HG03558 (cell line): Measurements from ENCODE around the gene SCYL1.
"Not testable (repeated sequence)": the region's sequence is repeated elsewhere in the genome, so short reads cannot be mapped to it uniquely, and the experiment has no call there.

Source experiments
- ATAC-seq: cut with Tn5 transposase; IDR thresholded peaks from one replicate; pipeline ENCODE4 v1.9.1; 2021; ENCODE audit warnings: moderate number of reproducible peaks; ENCODE audit not compliant: unreplicated experiment; ENCODE audit errors: extremely low read depth

Gene SCYL1

DNA sequence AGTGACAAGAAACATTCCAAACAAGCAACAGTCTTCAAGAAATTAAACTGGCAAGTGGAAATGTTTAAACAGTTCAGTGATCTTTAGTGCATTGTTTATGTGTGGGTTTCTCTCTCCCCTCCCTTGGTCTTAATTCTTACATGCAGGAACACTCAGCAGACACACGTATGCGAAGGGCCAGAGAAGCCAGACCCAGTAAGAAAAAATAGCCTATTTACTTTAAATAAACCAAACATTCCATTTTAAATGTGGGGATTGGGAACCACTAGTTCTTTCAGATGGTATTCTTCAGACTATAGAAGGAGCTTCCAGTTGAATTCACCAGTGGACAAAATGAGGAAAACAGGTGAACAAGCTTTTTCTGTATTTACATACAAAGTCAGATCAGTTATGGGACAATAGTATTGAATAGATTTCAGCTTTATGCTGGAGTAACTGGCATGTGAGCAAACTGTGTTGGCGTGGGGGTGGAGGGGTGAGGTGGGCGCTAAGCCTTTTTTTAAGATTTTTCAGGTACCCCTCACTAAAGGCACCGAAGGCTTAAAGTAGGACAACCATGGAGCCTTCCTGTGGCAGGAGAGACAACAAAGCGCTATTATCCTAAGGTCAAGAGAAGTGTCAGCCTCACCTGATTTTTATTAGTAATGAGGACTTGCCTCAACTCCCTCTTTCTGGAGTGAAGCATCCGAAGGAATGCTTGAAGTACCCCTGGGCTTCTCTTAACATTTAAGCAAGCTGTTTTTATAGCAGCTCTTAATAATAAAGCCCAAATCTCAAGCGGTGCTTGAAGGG is 20.0 kb upstream of the SCYL1 start:
- no peak for ATAC-seq

DNA sequence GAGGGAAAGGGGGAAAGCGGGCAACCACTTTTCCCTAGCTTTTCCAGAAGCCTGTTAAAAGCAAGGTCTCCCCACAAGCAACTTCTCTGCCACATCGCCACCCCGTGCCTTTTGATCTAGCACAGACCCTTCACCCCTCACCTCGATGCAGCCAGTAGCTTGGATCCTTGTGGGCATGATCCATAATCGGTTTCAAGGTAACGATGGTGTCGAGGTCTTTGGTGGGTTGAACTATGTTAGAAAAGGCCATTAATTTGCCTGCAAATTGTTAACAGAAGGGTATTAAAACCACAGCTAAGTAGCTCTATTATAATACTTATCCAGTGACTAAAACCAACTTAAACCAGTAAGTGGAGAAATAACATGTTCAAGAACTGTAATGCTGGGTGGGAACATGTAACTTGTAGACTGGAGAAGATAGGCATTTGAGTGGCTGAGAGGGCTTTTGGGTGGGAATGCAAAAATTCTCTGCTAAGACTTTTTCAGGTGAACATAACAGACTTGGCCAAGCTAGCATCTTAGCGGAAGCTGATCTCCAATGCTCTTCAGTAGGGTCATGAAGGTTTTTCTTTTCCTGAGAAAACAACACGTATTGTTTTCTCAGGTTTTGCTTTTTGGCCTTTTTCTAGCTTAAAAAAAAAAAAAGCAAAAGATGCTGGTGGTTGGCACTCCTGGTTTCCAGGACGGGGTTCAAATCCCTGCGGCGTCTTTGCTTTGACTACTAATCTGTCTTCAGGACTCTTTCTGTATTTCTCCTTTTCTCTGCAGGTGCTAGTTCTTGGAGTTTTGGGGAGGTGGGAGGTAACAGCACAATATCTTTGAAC is 19.2 kb upstream of the SCYL1 start:
- ATAC-seq, result no peak

DNA sequence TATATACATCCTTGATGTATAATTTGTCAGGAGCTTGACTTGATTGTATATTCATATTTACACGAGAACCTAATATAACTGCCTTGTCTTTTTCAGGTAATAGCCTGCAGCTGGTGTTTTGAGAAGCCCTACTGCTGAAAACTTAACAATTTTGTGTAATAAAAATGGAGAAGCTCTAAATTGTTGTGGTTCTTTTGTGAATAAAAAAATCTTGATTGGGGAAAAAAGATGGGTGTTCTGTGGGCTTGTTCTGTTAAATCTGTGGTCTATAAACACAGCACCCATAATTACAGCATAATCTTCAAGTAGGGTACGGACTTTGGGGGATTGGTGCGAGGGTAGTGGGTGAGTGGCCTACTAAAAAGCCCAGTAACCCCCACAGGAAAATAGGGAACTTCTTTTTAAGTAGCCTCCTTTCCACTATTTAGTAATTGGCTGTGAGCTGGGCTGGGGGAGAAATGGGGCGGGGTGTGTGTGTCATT is 18.6 kb upstream of the SCYL1 start:
- ATAC-seq, result no peak

DNA sequence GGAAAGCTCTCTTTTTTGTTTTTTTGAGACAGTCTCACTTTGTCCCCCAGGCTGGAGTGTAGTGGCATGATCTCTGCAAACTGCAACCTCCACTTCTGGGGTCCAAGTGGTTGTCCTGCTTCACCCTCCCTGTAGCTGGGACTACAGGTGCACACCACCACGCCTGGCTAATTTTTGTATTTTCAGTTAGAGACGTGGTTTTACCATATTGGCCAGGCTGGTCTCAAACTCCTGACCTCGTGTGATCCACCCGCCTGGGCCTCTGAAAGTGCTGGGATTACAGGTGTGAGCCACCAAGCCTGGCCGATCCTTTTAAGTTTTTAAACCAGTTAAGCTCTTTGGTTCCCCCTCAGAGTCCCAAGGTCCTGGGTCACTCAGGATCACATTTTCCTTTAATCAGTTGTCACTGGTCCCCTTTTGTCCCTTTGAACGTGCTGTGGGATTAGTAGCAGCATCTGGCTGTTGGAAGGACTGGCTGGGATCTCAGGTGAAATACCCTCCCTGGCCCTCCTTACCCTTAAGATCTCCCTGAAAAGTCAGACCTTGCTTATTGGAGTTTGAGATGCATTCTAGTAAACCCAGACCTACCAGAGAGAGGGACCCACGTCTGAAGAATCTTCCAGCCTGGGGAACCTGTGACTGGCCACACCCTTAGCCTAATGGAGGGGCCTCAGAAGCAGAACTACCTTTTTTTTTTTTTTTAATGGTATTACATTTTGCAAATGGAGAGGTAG is 17.9 kb upstream of the SCYL1 start:
- no peak for ATAC-seq

DNA sequence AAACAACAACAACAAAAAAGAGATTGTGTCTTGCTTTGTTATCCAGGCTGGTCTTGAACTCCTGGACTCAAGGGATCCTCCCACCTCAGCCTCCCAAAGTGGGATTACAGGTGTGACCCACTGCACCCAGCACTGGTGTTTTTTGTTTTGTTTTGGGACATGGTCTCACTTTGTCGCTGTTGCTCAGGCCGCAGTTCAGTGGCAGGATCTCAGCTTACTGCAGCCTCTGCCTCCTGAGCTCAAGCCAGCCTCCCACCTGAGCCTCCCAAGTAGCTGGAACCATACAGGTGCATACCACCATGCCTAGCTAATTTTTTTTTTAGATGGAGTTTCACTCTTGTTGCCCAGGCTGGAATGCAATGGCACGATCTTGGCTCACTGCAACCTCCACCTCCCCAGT is 12.6 kb upstream of the SCYL1 start:
- ATAC-seq, result not testable (repeated sequence)

DNA sequence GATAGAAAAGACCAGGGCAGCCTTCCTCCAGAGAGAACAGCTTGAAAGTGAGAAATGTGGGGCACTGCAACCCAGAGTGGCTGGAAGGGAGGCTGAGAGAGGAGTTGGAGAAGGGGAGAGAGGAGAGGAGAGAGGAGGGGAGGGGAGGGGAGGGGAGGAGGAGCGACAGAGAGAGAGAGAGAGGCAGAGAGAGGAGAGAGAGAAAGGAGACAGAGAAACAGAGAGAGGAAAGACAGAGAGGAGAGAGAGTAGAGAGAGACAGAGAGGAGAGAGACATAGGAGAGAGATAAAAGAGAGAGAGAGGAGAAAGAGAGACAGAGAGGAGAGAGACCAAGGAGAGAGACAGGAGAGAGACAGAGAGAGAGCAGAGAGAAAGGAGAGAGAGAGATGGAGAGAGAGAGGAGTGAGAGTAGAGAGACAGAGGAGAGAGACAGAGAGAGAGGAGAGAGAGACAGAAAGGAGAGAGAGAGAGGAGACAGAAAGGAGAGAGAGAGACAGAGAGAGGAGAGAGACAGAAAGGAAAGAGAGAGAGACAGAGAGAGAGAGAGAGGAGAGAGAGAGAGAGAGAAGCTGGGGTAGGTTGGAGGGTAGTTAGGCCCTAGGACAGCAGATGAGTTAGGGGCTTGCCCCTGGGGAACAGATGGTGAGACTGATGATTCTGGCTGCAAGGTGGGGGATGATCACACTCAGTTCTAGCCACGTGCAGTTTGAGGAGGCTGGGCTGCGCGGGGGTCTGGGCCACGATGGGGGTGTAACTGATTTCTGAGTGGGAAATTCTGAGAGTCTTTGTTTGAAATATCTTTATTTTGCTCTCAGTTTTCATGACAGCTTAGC is 8.5 kb upstream of the SCYL1 start:
- ATAC-seq, result no peak

DNA sequence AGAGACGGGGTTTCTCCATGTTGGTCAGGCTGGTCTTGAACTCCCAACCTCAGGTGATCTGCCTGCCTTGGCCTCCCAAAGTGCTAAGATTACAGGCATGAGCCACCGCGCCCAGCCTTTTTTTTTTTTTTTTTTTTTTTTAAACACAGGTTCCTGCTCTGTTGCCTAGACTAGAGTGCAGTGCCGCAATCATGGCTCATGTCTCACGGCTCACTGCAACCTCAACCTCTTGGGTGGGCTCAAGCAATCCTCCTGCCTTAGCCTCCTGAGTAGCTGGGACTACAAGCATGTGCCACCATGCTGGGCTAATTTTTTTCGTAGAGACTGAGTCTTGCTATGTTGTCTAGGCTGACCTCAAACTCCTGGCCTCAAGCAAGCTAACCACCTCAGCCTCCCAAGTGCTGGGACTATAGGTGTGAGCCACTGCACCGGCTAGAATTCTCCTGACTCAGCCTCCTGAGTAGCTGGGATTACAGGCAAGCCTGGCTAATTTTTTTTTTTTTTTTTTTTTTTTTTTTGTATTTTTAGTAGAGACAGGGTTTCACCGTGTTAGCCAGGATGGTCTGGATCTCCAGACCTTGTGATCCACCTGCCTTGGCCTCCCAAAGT is 5.8 kb upstream of the SCYL1 start:
- ATAC-seq, result not testable (repeated sequence)

DNA sequence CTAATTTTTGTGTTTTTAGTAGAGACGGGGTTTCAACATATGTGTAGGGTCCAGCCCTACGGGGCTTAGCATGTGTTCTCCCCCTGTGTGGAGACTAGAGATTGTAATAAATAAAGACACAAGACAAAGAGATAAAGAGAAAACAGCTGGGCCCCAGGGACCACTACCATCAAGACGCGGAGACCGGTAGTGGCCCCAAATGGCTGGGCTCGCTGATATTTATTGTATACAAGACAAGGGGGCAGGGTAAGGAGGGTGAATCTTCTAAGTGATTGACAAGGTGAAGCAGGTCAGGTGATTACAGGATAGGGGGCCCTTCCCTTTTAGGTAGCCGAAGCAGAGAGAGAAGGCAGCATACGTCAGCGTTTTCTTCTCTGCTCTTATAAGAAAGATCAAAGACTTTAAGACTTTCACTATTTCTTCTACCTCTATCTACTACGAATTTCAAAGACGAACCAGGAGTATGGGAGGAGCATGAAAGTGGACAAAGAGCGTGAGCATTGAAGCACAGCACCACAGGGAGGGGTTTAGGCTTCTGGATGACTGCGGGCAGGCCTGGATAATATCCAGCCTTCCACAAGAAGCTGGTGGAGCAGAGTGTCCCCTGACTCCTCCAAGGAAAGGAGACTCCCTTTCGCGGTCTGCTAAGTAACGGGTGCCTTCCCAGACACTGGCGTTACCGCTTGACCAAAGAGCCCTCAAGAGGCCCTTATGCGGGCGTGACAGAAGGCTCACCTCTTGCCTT is 2.9 kb upstream of the SCYL1 start:
- ATAC-seq, result not testable (repeated sequence)

DNA sequence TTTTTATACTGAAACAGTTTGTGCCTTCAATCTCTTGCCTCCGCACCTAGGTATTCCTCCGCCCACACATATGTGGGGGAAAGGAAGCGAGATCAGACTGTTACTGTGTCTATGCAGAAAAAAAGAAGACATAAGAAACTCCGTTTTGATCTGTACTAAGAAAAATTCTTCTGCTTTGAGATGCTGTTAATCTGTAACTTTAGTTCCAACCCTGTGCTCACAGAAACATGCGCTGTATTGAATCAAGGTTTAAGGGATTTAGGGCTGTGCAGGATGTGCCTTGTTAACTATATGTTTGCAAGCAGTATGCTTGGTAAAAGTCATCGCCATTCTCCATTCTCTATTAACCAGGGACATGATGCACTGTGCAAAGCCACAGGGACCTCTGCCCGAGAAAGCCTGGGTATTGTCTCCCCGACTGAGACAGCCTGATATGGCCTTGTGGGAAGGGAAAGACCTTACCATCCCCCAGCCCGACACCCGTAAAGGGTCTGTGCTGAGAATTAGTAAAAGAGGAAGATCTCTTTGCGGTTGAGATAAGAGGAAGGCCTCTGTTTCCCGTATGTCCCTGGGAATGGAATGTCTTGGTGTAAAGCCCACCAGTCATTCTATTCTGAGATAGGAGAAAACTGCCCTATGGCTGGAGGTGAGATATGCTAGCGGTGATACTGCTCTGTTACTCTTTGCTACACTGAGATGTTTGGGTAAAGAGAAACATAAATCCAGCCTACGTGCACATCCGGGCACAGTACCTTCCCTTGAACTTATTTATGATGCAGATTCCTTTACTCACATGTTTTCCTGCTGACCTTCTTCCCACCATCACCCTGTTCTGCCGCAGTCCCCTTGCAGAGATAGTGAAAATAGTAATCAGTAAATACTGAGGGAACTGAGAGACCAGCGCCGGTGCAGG is 1.9 kb upstream of the SCYL1 start:
- ATAC-seq, result not testable (repeated sequence)

DNA sequence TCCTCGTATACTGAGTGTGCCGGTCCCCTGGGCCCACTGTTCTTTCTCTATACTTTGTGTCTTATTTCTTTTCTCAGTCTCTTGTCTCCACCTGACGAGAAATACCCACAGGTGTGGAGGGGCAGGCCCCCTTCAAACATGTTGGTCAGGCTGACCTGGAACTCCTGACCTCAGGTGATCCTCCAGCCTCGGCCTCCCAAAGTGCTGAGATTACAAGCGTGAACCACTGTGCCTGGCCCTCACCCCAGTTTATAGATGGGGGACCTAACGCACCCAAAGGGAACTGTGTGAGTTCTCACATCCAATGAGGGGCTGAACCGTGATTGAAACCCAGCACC is 1.3 kb upstream of the SCYL1 start:
- ATAC-seq, result not testable (repeated sequence)

DNA sequence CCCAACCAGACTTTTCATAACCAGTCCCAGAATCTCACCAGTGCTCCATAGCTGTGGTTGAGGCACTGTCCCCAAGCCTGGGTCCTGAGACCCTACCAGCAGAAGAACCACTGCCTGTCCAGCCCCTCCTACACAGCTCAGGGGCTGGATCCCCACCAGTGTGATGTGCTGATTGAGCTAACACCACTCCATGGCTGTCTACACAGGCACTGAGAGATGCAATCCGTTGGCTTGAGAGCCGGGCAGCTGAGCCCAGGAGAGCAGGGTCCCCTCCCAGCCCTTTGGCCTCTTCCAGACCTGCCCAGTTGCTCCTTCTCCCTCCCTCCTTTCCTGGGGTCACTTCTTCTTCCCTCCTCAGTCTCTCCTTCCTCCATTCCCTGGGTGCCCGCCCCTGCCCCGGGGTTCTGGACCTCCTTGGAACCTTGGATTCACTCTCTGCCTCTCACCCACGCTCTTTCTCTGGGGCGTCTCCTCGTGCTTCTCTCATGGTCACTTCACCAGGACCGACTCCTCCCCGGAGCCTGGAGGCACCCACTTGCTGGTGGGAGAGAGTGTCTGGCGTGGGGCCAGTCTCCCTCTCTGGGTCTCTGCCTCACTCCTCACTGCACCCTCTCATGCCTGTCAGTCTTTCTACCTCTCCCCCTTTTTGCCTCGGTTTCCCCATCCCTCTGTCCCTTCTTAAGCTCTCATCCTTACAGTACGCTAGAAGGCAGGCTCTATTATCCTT is 706 bp upstream of the SCYL1 start:
- no peak for ATAC-seq

DNA sequence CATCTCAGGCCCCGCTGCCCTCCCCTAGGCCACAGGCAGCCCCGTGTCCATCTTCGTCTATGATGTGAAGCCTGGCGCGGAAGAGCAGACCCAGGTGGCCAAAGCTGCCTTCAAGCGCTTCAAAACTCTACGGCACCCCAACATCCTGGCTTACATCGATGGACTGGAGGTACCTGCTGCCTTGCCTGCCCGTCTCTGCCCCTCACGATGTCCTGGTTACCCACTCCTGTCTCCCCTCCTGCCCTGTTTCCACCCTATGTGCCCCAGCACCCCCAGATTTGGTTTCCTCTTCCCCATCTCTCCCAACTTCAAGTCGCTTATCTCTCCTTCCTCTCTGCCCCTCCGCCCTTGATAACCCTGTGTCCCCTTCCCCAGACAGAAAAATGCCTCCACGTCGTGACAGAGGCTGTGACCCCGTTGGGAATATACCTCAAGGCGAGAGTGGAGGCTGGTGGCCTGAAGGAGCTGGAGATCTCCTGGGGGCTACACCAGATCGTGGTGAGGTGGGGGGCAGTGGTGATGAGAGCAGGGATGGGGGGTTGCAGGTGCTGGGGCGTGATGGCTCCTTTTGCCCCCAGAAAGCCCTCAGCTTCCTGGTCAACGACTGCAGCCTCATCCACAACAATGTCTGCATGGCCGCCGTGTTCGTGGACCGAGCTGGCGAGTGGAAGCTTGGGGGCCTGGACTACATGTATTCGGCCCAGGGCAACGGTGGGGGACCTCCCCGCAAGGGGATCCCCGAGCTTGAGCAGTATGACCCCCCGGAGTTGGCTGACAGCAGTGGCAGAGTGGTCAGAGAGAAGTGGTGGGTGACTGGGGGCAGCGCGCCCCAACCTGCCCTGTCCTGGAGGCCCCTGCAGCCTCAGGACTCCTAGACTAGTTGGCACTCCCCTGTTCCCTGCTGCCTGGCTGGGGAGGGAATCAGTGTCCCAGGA is 930 bp downstream of the SCYL1 start:
- ATAC-seq, result no peak

DNA sequence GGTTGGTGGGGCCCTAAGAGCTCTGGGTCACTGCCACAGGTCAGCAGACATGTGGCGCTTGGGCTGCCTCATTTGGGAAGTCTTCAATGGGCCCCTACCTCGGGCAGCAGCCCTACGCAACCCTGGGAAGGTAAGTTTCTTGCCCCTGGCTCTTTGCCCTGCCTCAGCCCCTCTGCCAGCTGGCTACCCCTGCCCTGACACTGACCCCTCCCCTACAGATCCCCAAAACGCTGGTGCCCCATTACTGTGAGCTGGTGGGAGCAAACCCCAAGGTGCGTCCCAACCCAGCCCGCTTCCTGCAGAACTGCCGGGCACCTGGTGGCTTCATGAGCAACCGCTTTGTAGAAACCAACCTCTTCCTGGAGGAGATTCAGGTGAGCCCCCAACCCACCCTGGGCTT is 1.9 kb downstream of the SCYL1 start:
- no peak for ATAC-seq

DNA sequence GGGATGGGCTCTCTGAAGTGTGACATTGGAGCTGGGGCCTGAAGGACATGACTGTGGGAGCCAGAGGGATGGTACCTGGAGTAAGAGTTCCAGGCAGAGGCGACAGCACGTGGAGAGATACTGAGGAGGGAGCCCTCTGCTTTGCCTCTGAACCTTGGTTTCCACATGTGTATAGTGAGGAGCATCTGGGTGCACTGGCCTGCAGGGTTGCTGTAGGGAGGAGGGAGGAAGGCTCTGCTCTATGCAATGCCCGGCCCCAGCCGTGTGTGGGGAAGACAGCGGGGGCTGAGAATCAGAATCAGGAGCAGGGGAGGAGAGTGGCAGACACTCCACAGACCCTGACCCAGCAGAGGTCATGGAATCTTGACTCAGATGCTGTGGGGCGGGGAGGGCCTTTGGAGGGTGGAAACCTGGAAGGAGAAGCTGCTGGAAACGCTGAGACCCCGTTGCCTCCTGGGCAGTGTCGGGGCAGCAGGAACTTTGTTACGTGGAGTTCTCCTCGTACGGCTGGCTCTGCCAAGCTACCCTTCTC is 4.0 kb downstream of the SCYL1 start:
- ATAC-seq, result no peak

DNA sequence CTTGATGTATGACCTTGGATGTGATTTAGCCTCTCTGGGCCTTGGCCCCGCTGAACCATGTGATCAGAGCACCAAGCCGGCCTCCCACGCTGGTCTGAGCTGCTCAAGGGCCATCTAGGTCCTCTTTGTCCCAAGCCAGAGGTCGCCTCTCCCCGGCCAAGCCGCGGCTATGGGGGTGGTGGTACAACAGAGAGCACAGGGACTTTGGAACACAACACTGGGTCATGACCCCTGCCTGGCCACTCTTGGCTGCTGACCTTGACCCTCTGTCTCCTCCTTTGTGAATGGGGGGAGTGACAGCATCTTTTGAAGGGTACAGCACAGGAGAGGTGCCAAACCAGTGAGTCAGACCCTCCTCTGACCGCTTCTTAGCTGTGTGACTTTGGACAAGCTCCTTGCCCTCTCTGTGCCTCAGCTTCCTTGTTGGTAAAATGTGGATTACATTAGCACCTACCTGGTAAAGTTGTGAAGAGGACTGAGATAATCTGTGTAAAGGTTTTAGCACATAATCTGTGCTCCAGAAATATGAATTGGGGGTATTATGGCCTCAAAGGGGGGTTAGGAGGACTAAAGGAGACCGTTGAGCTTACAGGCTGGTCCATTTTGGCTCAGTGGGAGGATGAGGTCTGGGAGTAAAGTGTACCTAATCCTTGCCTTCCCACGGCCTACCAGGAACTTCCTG is 4.7 kb downstream of the SCYL1 start:
- no peak for ATAC-seq

DNA sequence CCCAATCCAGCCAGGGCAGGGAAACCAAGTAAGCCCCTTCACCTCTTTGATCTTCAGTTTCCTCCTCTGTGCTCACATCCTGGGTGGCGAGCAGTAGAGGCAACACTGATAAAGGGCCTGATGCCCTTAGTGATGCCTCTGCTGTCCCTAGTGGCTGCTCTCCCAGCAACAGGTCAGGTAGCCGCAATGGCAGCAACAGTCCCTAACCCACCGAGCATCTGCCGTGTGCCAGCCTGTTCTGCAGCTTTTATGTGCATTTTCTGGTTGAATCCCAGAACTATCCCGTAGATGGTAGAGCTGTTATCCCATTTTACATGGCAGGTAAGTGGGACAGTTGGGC is 5.2 kb downstream of the SCYL1 start:
- no peak for ATAC-seq
